RKO (cell line): ENCODE results near the gene IFT22.
"Not testable (repeated sequence)": the region's sequence is repeated elsewhere in the genome, so short reads cannot be mapped to it uniquely, and the experiment has no call there.

Experiments used
- DNase-seq: peaks from one replicate; pipeline ENCODE4 v3.0.0-alpha.2; 2016; ENCODE audit warnings: low spot score

The IFT22 gene

GRCh38 chr7:101308245-101309085 is 13.1 kb downstream of the IFT22 start:
- DNase-seq = peak; percentile 88

DNA sequence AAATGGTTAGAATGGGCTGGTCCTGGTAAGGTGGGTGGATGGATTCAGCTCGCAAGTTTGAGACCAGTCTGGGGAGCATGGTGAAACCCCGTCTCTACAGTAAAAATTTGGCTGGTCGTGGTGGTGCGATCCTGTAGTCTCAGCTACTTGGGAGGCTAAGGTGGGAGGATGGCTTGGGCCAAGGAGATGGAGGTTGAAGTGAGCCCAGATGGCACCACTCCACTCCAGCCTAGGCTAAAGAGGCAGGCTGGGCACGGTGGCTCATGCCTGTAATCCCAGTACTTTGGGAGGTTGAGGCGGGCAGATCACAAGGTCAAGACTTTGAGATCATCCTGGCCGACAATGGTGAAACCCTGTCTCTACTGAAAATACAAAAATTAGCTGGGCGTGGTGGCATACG is 15.3 kb downstream of the IFT22 start:
- DNase-seq = no peak

GRCh38 chr7:101303102-101303701 is 18.4 kb downstream of the IFT22 start:
- no peak for DNase-seq

DNA sequence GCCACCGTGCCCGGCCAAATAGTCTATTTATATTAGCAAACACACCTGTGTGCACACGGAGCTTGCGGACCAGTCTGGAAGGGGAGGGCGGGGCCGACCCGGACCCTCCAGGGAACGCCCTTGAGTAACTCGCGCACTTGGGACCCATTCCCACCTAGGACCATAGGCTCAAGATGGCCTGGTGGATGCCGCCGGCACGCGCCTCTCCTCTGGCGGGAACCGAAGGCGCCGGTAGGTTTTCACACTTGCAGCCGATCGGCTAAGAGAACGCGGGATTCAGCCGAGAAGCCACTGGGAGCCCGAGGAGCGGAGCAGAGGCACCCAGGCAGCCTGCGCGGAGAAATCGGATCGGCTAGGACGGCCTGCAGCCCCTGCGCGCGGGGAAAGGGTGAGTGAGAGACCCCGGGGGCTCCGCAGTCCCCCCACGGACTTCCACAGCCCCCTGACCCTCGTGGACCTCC is 18.9 kb downstream of the IFT22 start:
- no peak for DNase-seq

DNA sequence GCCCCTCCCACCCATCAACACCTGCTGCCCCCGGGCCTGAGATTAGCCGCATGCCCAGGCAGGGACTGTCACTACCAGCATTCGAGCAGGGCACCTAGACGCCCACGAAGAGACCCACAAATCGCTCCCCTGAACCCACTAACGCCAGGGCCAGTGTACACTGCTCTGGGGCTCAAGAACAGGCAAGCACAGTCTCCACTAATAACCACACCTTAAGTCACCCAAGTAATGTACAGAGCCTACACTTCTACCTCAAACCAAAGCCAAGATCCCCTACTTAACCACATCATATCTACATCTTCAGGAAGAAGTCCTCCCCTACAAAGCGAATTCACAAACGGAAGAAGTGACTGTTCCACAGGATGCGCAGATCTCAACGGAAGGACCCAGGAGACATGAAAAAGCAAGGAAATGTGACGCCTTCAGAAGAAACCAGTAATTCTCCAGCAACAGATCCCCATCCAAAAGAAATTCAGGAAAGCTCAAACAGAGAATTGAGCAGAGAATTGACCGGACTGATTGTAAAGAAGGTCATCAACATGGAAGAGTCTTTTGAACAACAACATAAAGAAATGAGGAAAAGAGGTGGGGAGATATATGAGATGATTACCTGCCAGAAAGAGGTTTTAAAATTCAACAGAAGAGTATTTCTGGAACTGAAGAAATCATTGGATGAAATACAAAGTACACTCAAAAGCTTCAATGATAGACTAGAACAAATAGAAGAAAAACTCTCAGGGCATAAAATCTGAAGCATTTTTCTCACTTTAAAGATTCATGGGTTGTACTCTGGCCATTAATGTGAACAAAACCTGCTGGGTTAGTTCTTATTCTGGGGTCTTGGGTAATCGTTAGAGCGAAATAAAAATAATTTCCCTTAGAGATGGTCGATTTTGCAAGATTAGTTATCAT is 20.9 kb downstream of the IFT22 start:
- DNase-seq = no peak

DNA sequence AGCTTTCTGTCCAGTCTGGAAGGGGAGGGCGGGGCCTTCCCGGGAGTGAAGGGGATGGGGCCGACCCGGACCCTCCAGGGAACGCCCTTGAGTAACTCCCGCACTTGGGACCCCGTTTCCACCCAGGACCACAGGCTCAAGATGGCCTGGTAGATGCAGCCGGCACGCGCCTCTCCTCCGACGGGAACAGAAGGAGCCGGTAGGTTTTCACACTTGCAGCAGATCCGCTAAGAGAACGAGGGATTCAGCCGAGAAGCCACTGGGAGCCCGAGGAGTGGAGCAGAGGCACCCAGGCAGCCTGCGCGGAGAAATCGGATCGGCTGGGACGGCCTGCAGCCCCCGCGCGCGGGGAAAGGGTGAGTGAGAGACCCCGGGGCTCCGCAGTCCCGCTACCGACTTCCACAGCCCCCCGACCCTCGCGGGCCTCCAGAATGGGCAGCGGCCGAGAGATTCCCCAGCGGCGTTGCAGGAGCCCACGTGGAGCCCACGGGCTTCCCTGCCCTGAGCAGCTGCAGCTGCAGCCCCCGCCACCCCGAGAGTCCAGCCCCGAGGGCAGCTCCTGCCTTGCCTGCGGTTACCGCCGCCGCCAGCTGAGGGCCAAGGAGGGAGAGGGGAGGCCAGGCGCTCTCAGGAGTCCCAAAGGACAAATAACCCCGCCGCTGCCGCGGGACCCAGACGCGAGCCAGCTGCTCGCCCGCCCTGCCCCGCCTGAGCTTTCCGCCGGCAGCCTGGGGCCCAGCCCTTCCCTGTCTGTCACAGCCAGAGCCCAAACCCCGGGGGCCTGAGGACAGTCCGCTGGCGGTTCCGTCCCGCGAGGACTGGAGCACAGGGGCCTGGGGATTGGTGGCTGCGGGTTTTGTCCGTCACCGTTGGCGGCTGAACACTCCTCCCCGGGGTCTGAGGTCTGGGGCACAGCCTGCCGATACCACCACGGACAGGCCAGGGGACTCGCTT is 21.8 kb downstream of the IFT22 start:
- no peak for DNase-seq

- no peak for DNase-seq
These were observed 26.8 kb downstream of the IFT22 start for GRCh38 chr7:101294832-101295121.

DNA sequence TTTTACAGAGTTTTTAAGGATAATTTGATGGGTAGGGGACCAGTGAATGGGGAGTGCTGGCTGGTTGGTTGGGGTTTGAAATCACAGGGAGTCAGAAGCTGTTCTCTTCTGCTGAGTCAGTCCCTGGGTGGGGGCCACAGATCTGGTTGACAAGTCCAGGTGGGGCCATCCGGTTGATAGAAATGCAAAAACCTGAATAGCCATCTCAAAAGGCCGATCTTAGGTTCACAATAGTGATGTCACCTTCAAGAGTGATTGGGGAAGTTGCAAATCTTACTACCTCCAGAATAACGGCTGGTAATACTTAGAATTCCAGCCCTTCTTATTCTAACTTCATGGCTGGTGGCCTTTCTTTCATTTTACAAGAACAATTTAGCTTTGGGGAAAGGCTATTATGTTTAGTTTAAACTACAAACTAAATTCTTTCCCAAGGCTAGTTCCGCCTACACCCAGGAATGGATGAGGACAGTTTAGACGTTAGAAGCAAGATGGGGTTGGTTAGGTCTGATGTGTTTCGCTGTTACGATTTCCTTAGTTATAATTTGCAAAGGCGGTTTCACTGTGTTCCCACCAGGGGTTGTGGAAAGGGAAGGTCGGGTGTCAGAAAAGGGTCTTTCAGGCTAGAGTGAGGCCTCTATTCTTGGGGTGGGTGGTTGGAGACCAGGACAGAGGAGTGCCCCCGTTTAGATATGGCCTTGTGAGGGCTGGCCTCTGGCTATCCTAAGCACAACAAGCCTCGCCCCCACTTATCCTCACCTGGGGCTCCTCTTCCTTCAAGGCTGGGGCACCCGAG is 27.4 kb downstream of the IFT22 start:
- DNase-seq = no peak

DNA sequence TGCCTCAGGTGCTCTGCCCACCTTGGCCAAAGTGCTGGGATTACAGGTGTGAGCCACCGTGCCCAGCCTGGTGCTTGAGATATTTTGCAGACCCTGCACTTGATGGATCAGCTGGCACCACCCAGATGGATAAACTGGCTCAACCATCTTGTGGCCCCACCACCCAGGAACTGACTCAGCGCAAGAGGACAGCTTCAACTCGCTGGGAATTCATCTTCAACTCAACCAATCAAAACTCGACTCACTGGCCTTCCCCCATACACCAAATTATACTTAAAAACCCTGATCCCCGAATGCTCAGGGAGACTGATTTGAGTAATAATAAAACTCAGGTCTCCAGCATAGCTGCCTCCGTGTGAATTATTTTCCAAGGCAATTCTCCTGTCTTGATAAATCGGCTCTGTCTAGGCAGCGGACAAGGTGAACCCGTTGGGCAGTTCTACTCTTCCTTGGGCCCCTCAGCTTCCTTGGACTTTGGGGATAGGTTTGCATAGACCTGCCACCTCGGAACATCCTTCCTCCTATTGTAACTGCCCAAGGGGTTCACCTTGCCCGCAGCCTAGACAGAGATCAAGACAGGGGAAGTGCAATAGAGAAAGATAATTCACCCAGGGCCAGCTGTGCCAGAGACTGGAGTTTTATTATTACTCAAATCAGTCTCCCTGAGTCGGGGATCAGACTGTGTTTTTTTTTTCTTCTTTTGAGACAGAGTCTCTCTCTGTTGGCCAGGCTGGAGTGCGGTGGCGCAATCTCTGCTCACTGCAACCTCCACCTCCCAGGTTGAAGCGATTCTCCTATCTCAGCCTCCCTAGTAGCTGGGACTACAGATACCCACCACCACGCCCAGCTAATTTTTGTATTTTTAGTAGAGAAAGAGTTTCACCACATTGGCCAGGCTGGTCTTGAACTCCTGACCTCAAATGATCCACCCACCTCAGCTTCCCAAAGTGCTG is 28.3 kb downstream of the IFT22 start:
- DNase-seq = not testable (repeated sequence)

GRCh38 chr7:101292566-101292965 is 29.0 kb downstream of the IFT22 start:
- DNase-seq = not testable (repeated sequence)

DNA sequence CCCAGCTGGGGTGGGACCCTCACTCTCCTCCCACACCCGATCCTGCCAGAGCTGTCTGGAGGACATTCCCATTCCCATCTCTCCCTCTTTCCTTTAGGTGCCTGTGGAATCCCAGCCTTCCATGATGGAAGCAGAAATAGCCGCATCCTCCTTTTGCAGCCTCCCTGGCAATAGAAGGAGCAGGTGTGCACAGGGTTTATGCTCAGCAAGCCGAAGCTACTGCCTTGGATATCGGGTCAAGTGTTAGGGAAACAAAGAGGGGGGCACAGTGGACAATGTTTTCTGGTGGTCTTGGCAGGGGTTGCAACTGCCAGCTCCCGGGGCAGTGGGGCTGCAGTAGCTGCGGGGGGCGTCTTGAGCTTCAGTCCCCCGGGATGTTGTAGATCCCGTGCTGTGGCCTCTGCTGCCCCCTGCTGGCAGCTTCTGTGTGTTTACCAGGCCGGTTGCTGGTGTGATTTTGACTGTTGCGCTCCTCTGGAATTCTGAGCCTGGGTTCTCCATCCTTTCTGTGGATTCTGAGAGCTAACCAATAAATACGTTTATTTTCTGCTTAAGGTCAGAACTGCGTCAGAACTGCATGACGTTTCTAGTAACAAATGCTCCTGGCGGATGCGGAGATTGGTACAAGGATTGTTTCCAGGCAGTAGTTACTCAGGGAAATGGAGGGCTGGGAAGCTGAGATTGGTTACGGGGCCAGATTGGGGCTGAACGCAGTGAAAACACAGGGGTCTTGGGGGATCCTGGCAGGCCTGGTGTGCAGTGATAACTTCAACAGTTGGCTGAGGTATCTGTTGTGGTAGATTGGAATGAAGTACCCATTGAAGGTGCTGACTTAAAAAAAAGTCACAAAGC is 31.2 kb downstream of the IFT22 start:
- peak; percentile 55 for DNase-seq

DNA sequence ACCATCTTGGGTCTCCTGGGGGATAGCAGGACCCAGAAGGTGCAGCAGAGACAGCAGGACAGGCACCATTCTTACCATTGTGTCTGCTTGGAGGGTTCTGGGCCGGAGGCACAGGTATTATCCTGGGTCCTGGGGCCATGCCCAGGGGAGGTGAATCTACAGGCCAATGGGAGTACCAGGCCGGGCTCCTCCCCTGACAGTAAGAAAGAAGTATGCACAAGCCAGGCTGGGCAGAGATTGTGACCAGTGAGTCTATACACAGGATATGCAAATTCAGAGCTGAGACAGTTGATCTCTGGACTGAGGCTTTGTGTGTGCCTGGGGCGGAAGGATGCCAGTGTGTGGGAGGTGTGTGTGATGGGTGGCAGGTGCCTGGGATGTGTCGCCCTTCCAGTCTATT is 31.9 kb downstream of the IFT22 start:
- not testable (repeated sequence) for DNase-seq

DNA sequence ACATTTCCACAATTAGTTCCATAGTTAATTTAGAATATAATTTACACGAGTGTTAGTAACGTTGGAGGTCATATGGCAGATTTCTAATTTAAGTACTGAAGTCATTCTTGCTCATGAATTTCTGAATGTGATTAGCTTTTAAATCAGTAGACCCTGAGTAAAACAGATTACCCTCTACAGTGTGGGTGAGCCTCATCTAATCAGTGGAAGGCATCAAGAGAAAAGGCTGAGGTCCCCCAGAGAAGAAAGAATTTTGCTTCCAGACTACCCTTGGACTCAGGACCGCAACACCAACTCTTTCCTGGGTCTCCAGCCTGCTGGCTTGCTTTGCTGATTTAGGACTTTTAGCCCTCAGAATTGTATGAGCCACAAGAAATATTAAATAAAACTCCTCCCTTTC is 33.2 kb downstream of the IFT22 start:
- DNase-seq = no peak

GRCh38 chr7:101287032-101287431 is 34.6 kb downstream of the IFT22 start:
- no peak for DNase-seq

DNA sequence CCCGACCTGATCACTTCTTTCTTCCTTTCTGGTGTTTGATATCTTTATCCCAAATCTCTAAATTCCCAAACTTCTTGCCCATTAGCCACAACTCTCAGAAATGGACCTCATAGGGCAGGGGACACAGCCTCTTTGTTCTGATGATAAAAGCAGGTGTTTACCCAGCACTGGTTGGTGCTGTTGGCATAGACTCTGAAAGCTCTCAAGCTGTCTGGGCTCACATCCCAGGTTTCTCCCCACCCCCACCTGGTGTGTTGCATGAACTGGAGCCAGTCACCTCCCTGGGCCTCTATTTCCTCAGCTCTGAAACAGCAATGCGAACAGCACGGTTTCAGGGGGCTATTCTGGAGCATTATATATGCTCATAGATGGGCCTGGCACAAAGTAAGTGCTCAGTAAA is 35.7 kb downstream of the IFT22 start:
- DNase-seq = not testable (repeated sequence)

GRCh38 chr7:101285171-101285570 is 36.4 kb downstream of the IFT22 start:
- DNase-seq = no peak

DNA sequence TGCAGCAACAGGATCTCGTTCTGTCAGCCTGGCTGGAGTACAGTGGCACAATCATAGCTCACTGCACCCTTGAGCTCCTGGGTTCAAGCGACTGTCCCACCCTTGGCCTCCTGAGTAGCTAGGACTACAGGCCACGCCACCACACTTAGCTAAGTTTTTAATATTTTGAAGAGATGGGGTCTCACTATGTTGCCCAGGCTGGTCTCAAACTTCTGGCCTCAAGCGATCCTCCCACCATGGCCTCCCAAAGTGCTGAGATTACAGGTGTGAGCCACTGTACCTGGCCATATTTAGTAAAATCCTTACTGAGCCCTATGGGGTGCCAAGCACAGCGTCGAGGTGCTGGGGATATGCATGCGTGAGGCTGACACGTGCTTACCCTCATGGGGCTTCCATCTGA is 40.7 kb downstream of the IFT22 start:
- not testable (repeated sequence) for DNase-seq

DNA sequence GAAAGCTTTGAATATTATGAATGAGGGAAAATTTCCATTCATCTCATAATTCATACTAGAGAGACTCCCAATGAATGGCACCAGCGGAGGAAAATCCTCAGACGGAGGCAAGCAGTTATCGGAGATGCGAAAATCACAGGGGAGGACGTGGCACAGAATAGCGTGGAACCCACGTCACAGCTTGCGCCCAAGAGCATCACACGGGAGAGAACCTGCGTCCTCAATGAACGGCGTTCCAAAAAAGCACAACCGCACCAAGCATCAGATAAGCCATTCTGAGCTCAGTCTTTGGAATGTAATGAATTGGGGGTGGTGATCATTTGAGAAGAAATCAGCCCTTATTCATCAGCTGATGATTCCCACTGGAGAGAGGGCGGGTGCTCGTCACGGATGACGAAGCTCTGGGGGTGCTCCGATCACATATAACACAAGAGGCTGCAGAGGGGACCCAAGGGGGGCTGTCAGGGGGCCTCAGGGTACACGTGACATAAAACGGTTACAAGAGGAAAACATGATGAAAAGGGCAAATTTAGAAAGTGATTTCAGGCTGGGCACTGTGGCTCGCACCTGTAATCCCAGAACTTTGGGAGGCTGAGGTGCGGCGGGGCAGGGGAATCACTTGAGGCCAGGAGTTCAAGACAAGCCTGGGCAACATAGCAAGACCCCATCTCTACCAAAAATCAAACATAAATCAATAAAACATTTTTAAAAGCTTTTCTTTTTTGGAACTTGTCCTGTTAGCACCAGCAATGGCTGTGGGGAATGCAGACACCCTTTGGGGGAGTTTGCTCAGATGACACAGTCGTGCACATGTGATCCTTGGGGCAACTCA is 42.9 kb downstream of the IFT22 start:
- DNase-seq = no peak
